GM08714 (cell line): ENCODE results near the gene MSL1.

ENCODE experiments used
- H3K4me3 ChIP-seq: fragments of 200-500 bp; sonication (Bioruptor generic); 2 replicates; pipeline ENCODE4 v1.5.1; 2014; ENCODE audit warnings: mild to moderate bottlenecking, low read length, inconsistent platforms
- ZNF274 ChIP-seq: IDR thresholded peaks from 2 replicates; pipeline ENCODE4 v1.6.1; 2012; ENCODE audit warnings: mild to moderate bottlenecking, low read depth, low read length

The MSL1 gene

GRCh38 chr17:40157973-40158372 is 36.2 kb downstream of the MSL1 start:
- TF ChIP-seq ZNF274: no peak
- no peak overlapping the region for H3K4me3 ChIP-seq

DNA sequence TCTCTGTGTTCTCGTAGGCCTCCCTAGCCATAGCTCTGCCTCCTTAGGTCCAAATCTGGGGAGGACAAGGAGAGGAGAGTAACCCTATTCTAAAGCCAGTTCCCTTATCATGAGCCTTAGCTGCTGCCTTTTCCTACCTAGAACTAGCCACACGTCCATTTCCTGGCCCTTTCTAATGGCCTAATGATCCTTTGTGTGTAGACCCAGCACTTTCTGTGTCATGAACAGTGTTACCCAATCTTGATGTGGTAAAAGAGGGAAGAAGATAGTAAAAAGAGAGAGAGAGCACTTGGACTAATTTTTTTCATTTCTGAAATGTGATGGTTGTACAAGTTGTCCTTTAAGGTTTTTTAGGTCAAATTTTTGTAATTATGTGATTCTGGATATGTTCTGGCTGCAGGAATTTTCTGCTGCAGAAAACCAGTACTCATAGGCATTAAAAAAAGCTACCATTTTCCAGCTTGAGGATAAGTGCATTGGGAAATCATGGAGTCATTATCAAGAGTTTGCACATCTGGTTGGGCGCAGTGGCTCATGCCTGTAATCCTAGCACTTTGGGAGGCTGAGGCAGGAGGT is 36.8 kb downstream of the MSL1 start:
- TF ChIP-seq ZNF274: no peak
- H3K4me3 ChIP-seq: no peak overlapping the region

GRCh38 chr17:40159456-40159855 is 37.7 kb downstream of the MSL1 start:
- TF ChIP-seq ZNF274: no peak
- no peak overlapping the region for H3K4me3 ChIP-seq

- H3K4me3 ChIP-seq: no peak overlapping the region
- no peak for TF ChIP-seq ZNF274
Measured at GRCh38 chr17:40167685-40168261, 46.0 kb downstream of the MSL1 start.

GRCh38 chr17:40168262-40168832 is 46.6 kb downstream of the MSL1 start:
- no peak for TF ChIP-seq ZNF274
- H3K4me3 ChIP-seq: no peak overlapping the region

- TF ChIP-seq ZNF274: no peak
Measured at GRCh38 chr17:40170325-40170724, 48.6 kb downstream of the MSL1 start.

GRCh38 chr17:40171750-40172149 is 50.0 kb downstream of the MSL1 start:
- no peak for TF ChIP-seq ZNF274

More at GRCh38 chr17:40170325-40170724, 48.6 kb downstream of the MSL1 start:
- H3K4me3 ChIP-seq: no peak overlapping the region

DNA sequence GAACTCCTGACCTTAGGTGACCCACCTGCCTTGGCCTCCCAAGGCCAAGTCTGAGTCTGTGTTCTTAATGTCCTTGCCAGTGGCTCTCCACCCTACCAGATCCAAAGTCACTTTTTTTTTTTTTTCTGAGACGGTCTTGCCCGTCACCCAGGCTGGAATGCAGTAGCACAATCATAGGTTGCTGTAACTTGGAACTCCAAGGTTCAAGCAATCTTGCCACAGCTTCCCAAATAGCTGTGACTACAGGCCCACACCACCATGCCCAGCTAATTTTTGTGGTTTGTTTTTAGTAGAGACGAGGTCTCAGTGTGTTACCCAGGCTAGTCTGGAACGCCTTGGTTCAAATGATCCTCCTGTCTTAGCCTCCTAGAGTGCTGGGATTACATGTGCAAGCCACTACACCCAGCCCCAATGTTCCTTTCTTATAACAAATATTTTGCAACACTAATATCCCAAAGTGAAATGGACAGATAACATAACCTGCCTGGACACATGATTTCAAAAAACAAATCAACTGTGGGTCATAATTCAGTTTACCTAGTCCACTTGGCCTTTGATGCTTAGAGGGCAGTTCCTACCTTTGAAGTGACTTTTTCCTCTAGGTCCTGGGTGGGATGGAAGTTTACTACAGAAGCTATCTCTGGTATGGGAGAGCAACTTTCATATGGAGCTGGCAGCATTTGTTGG is 51.5 kb downstream of the MSL1 start:
- no peak overlapping the region for H3K4me3 ChIP-seq
- TF ChIP-seq ZNF274: no peak

More at GRCh38 chr17:40171750-40172149, 50.0 kb downstream of the MSL1 start:
- H3K4me3 ChIP-seq: no peak overlapping the region

DNA sequence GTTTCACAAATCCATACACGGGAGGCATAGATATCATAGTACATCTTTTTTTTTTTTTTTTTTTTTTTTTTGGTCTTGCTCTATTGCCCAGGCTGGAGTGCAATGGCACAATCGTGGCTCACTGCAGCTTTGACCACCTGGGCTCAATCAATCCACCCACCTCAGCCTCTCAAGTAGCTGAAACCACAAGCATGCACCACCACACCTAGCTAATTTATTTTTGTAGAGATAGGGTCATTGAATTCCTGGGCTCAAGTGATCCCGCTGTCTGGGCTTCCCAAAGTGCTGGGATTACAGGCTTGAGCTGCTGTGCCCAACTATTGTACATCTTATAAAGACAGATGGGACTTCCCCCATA is 52.0 kb downstream of the MSL1 start:
- no peak overlapping the region for H3K4me3 ChIP-seq
- no peak for TF ChIP-seq ZNF274

DNA sequence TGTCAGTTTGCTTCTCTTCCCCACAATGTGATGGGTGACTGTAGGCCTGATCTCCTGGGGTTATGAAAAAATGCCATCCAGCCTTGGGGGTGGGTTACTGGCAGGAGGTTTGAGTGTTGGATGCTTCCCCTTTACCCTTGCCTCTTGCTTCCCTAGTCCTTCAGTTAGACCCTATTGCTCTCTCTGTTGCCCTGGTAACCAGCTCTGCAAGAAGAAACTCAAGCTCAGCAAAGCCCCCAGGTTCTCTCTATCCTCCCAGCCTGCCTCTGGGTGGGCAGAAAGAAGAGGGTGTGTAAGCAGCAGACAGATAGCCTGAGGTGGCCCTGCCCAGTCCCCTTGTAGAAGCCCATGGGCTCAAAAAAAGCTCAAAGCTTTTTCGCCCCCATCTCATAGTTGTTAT is 52.7 kb downstream of the MSL1 start:
- no peak for TF ChIP-seq ZNF274
- H3K4me3 ChIP-seq: no peak overlapping the region

GRCh38 chr17:40175928-40176753 is 54.4 kb downstream of the MSL1 start:
- TF ChIP-seq ZNF274: no peak
- no peak overlapping the region for H3K4me3 ChIP-seq

- no peak for TF ChIP-seq ZNF274
- no peak overlapping the region for H3K4me3 ChIP-seq
Measured at GRCh38 chr17:40176754-40177110, 55.0 kb downstream of the MSL1 start.

GRCh38 chr17:40177275-40177874 is 55.6 kb downstream of the MSL1 start, which contains the start of gene RAPGEFL1:
Gene RAPGEFL1 (plus strand): TSS chr17:40177470. CDS start chr17:40177862, 392 bp downstream.
- peak within 1 kb of the TSS; percentile 49; the same call in 1 of the 2 replicates for H3K4me3 ChIP-seq
- TF ChIP-seq ZNF274: no peak
